ENCODE results near the gene PIGQ.

DNA sequence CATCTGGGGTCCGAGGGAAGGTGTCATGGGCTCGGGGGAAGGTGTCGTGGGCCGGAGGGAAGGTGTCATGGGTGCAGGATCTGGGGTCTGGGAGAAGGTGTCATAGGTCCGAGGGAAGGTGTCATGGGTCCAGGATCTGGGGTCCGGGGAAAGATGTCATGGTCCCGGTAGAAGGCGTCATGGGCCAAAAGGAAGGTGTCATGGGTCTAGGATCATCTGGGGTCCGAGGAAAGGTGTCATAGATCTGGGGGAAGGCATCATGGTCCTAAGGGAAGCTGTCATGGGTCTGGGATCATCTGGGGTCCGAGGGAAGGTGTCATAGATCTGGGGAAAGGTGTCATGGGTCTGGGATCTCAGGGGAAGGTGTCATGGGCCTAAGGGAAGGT, 21.0 kb downstream of the PIGQ start:
- TF ChIP-seq CTCF (conservative IDR thresholded peaks at IDR 0.05) = no peak
- no peak for TF ChIP-seq EZH2 (IDR thresholded peaks at IDR 0.05; ENCODE audit: low read depth)

Measured in PC-9 (cell line).